Activated CD8-positive, alpha-beta T cell treated with anti-CD3 and anti-CD28 coated beads for 36 hours (primary cell): ENCODE data around the gene CACNA2D3. TPM values are rescaled to one million over a fixed set of nuclear protein-coding genes. Genes with fewer than 3 reads are reported as not detected.

Source experiments
- ATAC-seq: fragments of 200-7000 bp; cut with Tn5 transposase; one replicate; pipeline ENCODE4 v1.10.0; 2021; ENCODE audit warnings: mild to moderate bottlenecking, moderate library complexity
- CTCF ChIA-PET: fragments of 350-600 bp; sonication (Branson Sonifier 250); formaldehyde crosslinking; loops from one replicate; lab custom pipeline; 2021; ENCODE audit warnings: antibody characterized with exemption; lab: Charles Lee
- POLR2A ChIA-PET: fragments of 350-600 bp; sonication (Branson Sonifier 250); formaldehyde crosslinking; loops from one replicate; lab custom pipeline; 2021; ENCODE audit warnings: antibody characterized with exemption; lab: Charles Lee
- DNase-seq: peaks from one replicate; pipeline ENCODE4 v3.0.0-alpha.2; 2020
- H3K27ac Mint-ChIP-seq: one replicate; pipeline ENCODE4 v1.8.0; 2021; ENCODE audit warnings: mild to moderate bottlenecking, mixed read lengths
- H3K27me3 Mint-ChIP-seq: one replicate; pipeline ENCODE4 v1.8.0; 2021; ENCODE audit warnings: mixed read lengths
- H3K36me3 Mint-ChIP-seq: one replicate; pipeline ENCODE4 v1.8.0; 2021; ENCODE audit warnings: low read depth, mixed read lengths
- H3K4me1 Mint-ChIP-seq: one replicate; pipeline ENCODE4 v1.8.0; 2021; ENCODE audit warnings: low read depth, mixed read lengths
- H3K4me3 Mint-ChIP-seq: one replicate; pipeline ENCODE4 v1.8.0; 2021; ENCODE audit warnings: mild to moderate bottlenecking, moderate library complexity, mixed read lengths
- H3K9me3 Mint-ChIP-seq: one replicate; pipeline ENCODE4 v1.8.0; 2021; ENCODE audit warnings: mixed read lengths
- CTCF ChIP-seq: fragments of 200-600 bp; IDR thresholded peaks from one replicate; pipeline ENCODE4 v1.8.0; 2022; ENCODE audit warnings: antibody characterized with exemption, mild to moderate bottlenecking
- intact Hi-C: fragments of 100-400 bp; cut with micrococcal nuclease; formaldehyde crosslinking; loops from one replicate; pipeline ENCODE4 v1.10.0; 2022
- total RNA-seq, 2 experiments: library from RNA; stranded (reverse); gene quantifications; one replicate each; pipeline ENCODE4 v1.2.3, GENCODE V29; 2021

CACNA2D3 gene
- total RNA-seq, 2 experiments from 2014 or later, result not detected

- CTCF ChIA-PET, result no interaction called here
- no peak for DNase-seq
- intact Hi-C loops, result no loop called here
- POLR2A ChIA-PET, result no interaction called here
- Mint-ChIP-seq H3K9me3 (peaks cover 2% of the 10 kb centered on the region), H3K27me3 (peaks cover 1% of the 10 kb centered on the region), H3K36me3 (no peaks in the 10 kb centered on the region), H3K4me1 (no peaks in the 10 kb centered on the region), H3K27ac (no peak overlapping the region), H3K4me3 (no peak overlapping the region)
- ATAC-seq, result no peak
- no peak for TF ChIP-seq CTCF
Measured at GRCh38 chr3:54213907-54214306, 91.6 kb downstream of the CACNA2D3 start.

- ChIA-PET POLR2A (no interaction called here), CTCF (no interaction called here)
- Mint-ChIP-seq H3K9me3 (peaks cover 2% of the 10 kb centered on the region), H3K4me1 (no peaks in the 10 kb centered on the region), H3K27ac (no peak overlapping the region), H3K36me3 (no peaks in the 10 kb centered on the region), H3K4me3 (no peak overlapping the region), H3K27me3 (peaks cover 1% of the 10 kb centered on the region)
- no peak for TF ChIP-seq CTCF
- ATAC-seq (no peak), DNase-seq (no peak)
- intact Hi-C loops, result no loop called here
Measured at GRCh38 chr3:54214845-54215244, 92.5 kb downstream of the CACNA2D3 start.

GRCh38 chr3:54215521-54215920 lies 93.2 kb downstream of the CACNA2D3 start:
- Mint-ChIP-seq H3K9me3 (no peaks in the 10 kb centered on the region), H3K27me3 (peaks cover 1% of the 10 kb centered on the region), H3K4me1 (no peaks in the 10 kb centered on the region), H3K27ac (no peak overlapping the region), H3K4me3 (no peak overlapping the region), H3K36me3 (no peaks in the 10 kb centered on the region)
- ChIA-PET CTCF (no interaction called here), POLR2A (no interaction called here)
- intact Hi-C loops, result no loop called here
- no peak for TF ChIP-seq CTCF
- ATAC-seq, result no peak
- no peak for DNase-seq

GRCh38 chr3:54217828-54218227 lies 95.5 kb downstream of the CACNA2D3 start:
- POLR2A ChIA-PET, result no interaction called here
- no peaks in the 10 kb centered on the region for H3K36me3 Mint-ChIP-seq
- TF ChIP-seq CTCF, result no peak

GRCh38 chr3:54222316-54222715 lies 100.0 kb downstream of the CACNA2D3 start:
- H3K9me3 Mint-ChIP-seq, result no peaks in the 10 kb centered on the region
- CTCF ChIA-PET, result no interaction called here

More at GRCh38 chr3:54217828-54218227, 95.5 kb downstream of the CACNA2D3 start:
- ATAC-seq, result no peak
- Mint-ChIP-seq H3K9me3 (no peaks in the 10 kb centered on the region), H3K4me1 (no peaks in the 10 kb centered on the region), H3K27me3 (peaks cover 2% of the 10 kb centered on the region), H3K4me3 (no peak overlapping the region), H3K27ac (no peak overlapping the region)
- CTCF ChIA-PET, result no interaction called here
- intact Hi-C loops, result no loop called here
- no peak for DNase-seq

More at GRCh38 chr3:54222316-54222715, 100.0 kb downstream of the CACNA2D3 start:
- Mint-ChIP-seq H3K4me3 (no peak overlapping the region), H3K27ac (no peak overlapping the region), H3K36me3 (no peaks in the 10 kb centered on the region), H3K4me1 (no peaks in the 10 kb centered on the region), H3K27me3 (peaks cover 2% of the 10 kb centered on the region)
- ATAC-seq (no peak), DNase-seq (no peak)
- POLR2A ChIA-PET, result no interaction called here
- intact Hi-C loops, result no loop called here
- no peak for TF ChIP-seq CTCF
